Esophagus squamous epithelium (tissue), 5 donors: ENCODE results near the gene CHCHD3. TPM values are rescaled to one million over a fixed set of nuclear protein-coding genes. Genes with fewer than 3 reads are reported as not detected.
"Not testable (repeated sequence)": the region's sequence is repeated elsewhere in the genome, so short reads cannot be mapped to it uniquely, and the experiment has no call there.

Source experiments
- DNase-seq: peaks from one replicate; lab custom pipeline; 2025; lab: John Stamatoyannopoulos, UW
- H3K27ac ChIP-seq, 4 donors: fragments of 200-600 bp; sonication (generic); one replicate each; pipeline ENCODE4 v1.5.1; 2016 to 2019; ENCODE audit warnings: mild to moderate bottlenecking in 1 of 4
- H3K27me3 ChIP-seq, 4 donors: fragments of 200-600 bp; sonication (generic); 1 replicate in 3 of 4; 2 replicates in 1 of 4; pipeline versions ENCODE4 v1.5.1 to v1.6.0; 2017 to 2021; ENCODE audit warnings: antibody characterized with exemption in 1 of 4
- H3K36me3 ChIP-seq, 3 donors: fragments of 200-600 bp; sonication (generic); one replicate each; pipeline ENCODE4 v1.5.1; 2016 to 2019
- H3K4me1 ChIP-seq, 3 donors: fragments of 200-600 bp; sonication (generic); one replicate each; pipeline ENCODE4 v1.5.1; 2017 to 2019
- H3K4me3 ChIP-seq, 4 donors: fragments of 200-600 bp; sonication (generic); 1 replicate in 3 of 4; 2 replicates in 1 of 4; pipeline ENCODE4 v1.5.1; 2016 to 2019; ENCODE audit warnings: mild to moderate bottlenecking in 2 of 4, moderate library complexity in 1 of 4
- H3K9me3 ChIP-seq, 3 donors: fragments of 200-600 bp; sonication (generic); one replicate each; pipeline ENCODE4 v1.5.1; 2016 to 2019
- CTCF ChIP-seq, 6 experiments: fragments of 450-650 bp in 4 of 6; fragments of 200-600 bp in 2 of 6; sonication (generic) in 2 of 6; IDR thresholded peaks; one replicate each; pipeline ENCODE4 v1.5.1; 2016 to 2019; ENCODE audit warnings: antibody characterized with exemption in 6 of 6, mild to moderate bottlenecking in 4 of 6, moderate library complexity in 4 of 6
- POLR2A ChIP-seq, 4 donors: fragments of 450-650 bp; IDR thresholded peaks; one replicate each; pipeline ENCODE4 v1.6.1; 2017; ENCODE audit warnings: antibody characterized with exemption in 4 of 4, mild to moderate bottlenecking in 4 of 4, moderate library complexity in 3 of 4
- WGBS, 2 donors: methylation state at CpG; one replicate each; pipeline ENCODE4 v1.1.5; 2018; 5-methylcytosine and 5-hydroxymethylcytosine counted together
- intact Hi-C: fragments of 100-400 bp; cut with DNase I; formaldehyde crosslinking; loops from one replicate; pipeline ENCODE4 v1.15.0; 2022
- total RNA-seq, 4 donors: library from RNA; depleted of rRNA; stranded (reverse); fragments of >200 nt; gene quantifications; one replicate each; pipeline ENCODE4 v1.1.0, GENCODE V29; 2016
- donor health status: DM: yes; HTN: yes; CAD: no.

Gene CHCHD3
- total RNA-seq, 4 donors from 2014 or later: 36.8 to 55.0 (median 40.9) TPM

- no peak for TF ChIP-seq POLR2A (IDR thresholded peaks at IDR 0.05)
- TF ChIP-seq CTCF (IDR thresholded peaks at IDR 0.05): no peak
- 90 to 98% methylated on average over 4 of the region's 4 CpGs for WGBS, 2 donors
- no peak overlapping the region for H3K4me3 ChIP-seq
Observed at GRCh38 chr7:132919771-132920170, 162.1 kb downstream of the CHCHD3 start.

GRCh38 chr7:132915647-132916046 is 166.2 kb downstream of the CHCHD3 start:
- DNase-seq: no peak
- intact Hi-C loops: no loop called here
- no peaks in the 10 kb centered on the region for H3K4me1 ChIP-seq
- no peaks in the 10 kb centered on the region for H3K36me3 ChIP-seq
- TF ChIP-seq CTCF (IDR thresholded peaks at IDR 0.05) (no peak), POLR2A (IDR thresholded peaks at IDR 0.05) (no peak)
- H3K4me3 ChIP-seq: no peak overlapping the region
- no peaks in the 10 kb centered on the region for H3K27me3 ChIP-seq
- H3K27ac ChIP-seq: no peak overlapping the region
- 84 to 87% methylated on average over 2 of the region's 2 CpGs for WGBS, 2 donors
- H3K9me3 ChIP-seq: no peaks in the 10 kb centered on the region

More at GRCh38 chr7:132919771-132920170, 162.1 kb downstream of the CHCHD3 start:
- Histone ChIP-seq H3K27me3 (no peaks in the 10 kb centered on the region), H3K36me3 (no peaks in the 10 kb centered on the region), H3K4me1 (no peaks in the 10 kb centered on the region), H3K9me3 (no peaks in the 10 kb centered on the region), H3K27ac (no peak overlapping the region)
- no peak for DNase-seq
- intact Hi-C loops: no loop called here

- Histone ChIP-seq H3K4me1 (no peaks in the 10 kb centered on the region), H3K36me3 (peaks cover 0 to 11% (median 0%) of the 10 kb centered on the region in 3 donors), H3K27me3 (no peaks in the 10 kb centered on the region), H3K4me3 (no peak overlapping the region), H3K27ac (no peak overlapping the region), H3K9me3 (no peaks in the 10 kb centered on the region)
- 86 to 94% methylated on average over 3 to 4 of the region's 5 CpGs for WGBS, 2 donors
- intact Hi-C loops: no loop called here
- DNase-seq: no peak
- no peak for TF ChIP-seq CTCF (IDR thresholded peaks at IDR 0.05)
- TF ChIP-seq POLR2A (IDR thresholded peaks at IDR 0.05): no peak
Observed at GRCh38 chr7:132910657-132911056, 171.2 kb downstream of the CHCHD3 start.

GRCh38 chr7:132907380-132907940 is 174.4 kb downstream of the CHCHD3 start:
- Histone ChIP-seq H3K36me3 (peaks cover 0 to 27% (median 0%) of the 10 kb centered on the region in 3 donors), H3K27ac (no peak overlapping the region), H3K9me3 (no peaks in the 10 kb centered on the region), H3K4me1 (no peaks in the 10 kb centered on the region), H3K4me3 (no peak overlapping the region), H3K27me3 (no peaks in the 10 kb centered on the region)
- intact Hi-C loops: no loop called here
- DNase-seq: no peak
- 83 to 86% methylated on average over 3 of the region's 3 CpGs for WGBS, 2 donors
- TF ChIP-seq POLR2A (IDR thresholded peaks at IDR 0.05): no peak
- no peak for TF ChIP-seq CTCF (IDR thresholded peaks at IDR 0.05)

GRCh38 chr7:132906193-132906835 is 175.6 kb downstream of the CHCHD3 start:
- Histone ChIP-seq H3K4me3 (no peak overlapping the region), H3K4me1 (no peaks in the 10 kb centered on the region), H3K9me3 (no peaks in the 10 kb centered on the region), H3K27ac (no peak overlapping the region), H3K36me3 (peaks cover 0 to 27% (median 0%) of the 10 kb centered on the region in 3 donors), H3K27me3 (no peaks in the 10 kb centered on the region)
- TF ChIP-seq CTCF (IDR thresholded peaks at IDR 0.05) (no peak), POLR2A (IDR thresholded peaks at IDR 0.05) (no peak)
- no peak for DNase-seq
- 70 to 75% methylated on average over 7 of the region's 7 CpGs for WGBS, 2 donors
- intact Hi-C loops: no loop called here

- H3K36me3 ChIP-seq: peaks cover 0 to 27% (median 0%) of the 10 kb centered on the region in 3 donors
- H3K27me3 ChIP-seq, H3K4me3 ChIP-seq, intact Hi-C loops, DNase-seq, H3K4me1 ChIP-seq, H3K27ac ChIP-seq, H3K9me3 ChIP-seq: not testable (repeated sequence)
- WGBS, 2 donors: 92 to 97% methylated on average over 6 of the region's 6 CpGs
Observed at GRCh38 chr7:132905136-132905535, 176.8 kb downstream of the CHCHD3 start.
